Bone marrow (tissue), 2 donors: ENCODE measurements around the gene CAV3.

Source experiments
- DNase-seq, 2 donors: peaks; one replicate each; lab custom pipeline; 2025; lab: John Stamatoyannopoulos, UW

The CAV3 gene

GRCh38 chr3:8736436-8736835 lies 2.8 kb downstream of the CAV3 start:
- no peak for DNase-seq

DNA sequence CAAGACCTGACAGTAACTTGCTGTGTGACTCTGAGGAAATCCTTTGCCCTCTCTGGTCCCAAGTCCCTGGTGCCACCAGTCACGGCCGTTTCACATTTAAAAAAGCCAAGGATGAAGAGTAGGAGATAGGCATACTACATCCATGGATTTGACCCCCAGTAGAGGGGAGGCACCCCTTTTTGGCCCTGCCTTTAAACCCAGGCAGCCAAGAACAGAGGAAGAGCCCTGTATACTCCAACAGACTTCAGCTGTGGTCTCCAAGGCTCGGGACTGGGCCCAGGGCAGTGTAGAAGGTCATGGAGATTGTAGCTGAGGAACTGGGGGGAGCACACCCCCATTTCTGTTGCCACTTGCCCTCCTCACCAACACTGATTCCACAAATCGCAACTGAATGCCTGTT lies 3.7 kb downstream of the CAV3 start:
- DNase-seq, result no peak

- DNase-seq, result no peak
Measured at GRCh38 chr3:8737823-8738222, 4.2 kb downstream of the CAV3 start.

DNA sequence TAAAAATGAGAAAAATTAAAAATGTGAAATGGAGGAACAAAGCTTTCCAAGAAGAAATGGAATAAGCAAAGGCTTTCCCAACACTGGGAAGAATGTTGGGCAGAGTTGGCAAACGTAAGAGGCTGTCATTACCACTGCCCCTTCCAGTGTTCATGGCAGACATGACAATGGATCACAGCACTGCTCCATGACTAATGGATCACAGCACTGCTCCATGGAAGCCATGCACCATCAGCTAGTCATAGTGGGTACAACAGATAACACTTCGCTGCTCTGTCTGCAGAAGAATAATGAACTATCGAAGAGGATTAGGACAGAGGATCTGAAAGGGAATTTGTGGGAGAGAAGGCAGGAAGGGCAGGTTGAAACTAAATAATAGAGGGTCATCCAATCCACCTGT lies 5.0 kb downstream of the CAV3 start:
- DNase-seq, result no peak

GRCh38 chr3:8739757-8740504 lies 6.3 kb downstream of the CAV3 start:
- no peak for DNase-seq

DNA sequence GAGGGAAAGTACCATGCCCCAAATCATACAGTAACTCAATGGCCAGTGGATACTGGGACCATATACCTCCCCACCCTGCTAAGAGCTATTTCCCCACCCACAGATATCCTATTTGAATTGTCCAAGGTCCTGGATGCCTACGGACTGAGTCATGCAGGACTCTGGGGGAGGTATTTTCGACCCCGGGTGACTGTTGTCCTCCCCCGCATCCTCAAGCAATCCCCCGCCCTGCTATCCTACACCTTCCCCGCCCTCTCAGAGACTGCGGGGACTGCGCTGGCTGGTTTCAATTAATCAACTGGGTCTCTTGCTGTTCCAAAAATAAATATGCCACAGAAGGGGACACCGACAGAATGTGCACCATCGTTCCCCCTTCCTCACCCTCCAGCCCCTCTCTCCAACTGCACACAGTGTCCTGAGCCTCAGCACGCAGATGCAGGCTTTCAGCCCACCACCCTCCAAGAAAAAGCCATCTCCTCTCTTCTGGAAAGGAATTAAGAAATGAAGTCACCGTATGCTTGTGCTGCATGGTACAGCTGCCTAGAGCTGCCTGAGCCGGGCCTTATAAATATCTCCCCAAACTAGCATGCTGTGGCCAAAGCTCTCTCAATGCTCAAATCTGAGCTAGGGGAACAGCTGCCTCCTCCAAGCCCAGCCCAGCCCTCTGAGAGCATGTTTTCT lies 8.1 kb downstream of the CAV3 start:
- no peak for DNase-seq

DNA sequence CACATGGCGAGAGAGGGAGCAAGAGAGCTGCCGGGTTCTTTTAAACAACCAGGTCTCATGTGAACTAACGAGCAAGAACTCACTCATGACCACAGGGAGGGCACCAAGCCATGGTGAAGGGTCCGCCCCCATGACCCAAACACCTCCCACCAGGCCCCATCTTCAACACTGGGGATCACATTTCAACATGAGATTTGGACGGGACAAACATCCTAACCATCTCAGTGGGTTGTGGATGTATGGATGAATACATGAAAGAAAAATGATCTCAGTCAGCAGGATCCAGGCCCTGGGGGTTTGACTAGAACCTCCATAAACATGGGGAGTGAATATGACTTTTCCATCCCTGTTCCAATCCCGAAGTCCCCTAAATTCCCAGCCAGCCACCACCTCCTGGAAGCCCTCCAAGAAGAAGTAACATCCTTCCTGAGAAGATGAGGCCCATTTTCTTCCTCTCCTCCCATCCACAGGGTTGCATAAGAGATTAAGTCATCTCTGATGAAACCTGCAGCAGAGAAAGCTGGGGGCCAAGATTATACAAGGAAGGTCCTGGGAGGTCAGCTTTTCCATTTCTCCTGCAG lies 9.5 kb downstream of the CAV3 start:
- DNase-seq, result no peak

DNA sequence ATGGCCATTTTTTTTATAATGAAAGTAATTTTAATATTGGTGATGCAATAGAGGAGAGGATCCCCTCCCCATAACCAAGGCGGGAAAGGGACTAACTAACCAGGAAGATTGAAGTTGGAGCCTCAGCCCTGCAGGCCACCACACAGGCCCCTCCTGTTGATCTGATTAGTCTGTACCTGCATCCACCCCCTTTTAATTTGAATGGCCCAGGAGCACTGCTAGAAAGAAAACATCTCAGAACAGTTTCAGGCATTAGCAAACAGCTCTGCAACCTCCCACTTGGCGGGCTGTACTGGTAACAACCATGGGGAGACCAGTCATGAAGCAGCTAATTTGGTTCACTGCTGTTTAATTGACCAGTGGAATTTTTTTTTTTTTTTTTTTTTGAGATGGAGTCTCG lies 10.3 kb downstream of the CAV3 start:
- no peak for DNase-seq

DNA sequence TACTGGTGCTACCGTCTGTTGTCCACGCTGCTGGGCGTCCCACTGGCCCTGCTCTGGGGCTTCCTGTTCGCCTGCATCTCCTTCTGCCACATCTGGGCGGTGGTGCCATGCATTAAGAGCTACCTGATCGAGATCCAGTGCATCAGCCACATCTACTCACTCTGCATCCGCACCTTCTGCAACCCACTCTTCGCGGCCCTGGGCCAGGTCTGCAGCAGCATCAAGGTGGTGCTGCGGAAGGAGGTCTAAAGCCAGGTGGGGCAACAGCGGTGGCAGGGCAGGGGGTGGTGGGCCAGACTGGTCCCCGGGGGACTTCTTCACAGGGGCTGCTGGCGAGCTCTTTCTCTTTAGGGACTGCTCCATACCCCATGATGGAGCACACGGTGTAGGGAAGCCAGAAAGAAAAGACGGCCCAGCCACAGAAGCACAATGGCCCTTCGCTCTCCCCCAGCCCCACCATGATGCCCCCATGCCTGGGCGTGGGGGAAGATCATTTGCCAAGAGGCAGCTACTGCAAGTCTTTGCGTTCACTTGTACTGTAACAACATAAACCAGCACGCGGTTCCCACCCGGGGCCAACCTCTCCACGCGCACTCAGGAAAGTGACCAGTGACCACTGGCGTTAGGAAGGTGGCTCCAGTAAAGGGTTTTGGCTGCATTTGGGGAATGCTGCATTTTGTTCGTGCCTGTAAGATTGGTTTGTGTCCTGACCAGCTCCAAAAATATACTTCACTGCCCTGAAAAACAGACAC lies 12.2 kb downstream of the CAV3 start:
- DNase-seq, result no peak

- no peak for DNase-seq
Measured at GRCh38 chr3:8746780-8747345, 13.3 kb downstream of the CAV3 start.

GRCh38 chr3:8749316-8749715 lies 15.7 kb downstream of the CAV3 start:
- no peak for DNase-seq

DNA sequence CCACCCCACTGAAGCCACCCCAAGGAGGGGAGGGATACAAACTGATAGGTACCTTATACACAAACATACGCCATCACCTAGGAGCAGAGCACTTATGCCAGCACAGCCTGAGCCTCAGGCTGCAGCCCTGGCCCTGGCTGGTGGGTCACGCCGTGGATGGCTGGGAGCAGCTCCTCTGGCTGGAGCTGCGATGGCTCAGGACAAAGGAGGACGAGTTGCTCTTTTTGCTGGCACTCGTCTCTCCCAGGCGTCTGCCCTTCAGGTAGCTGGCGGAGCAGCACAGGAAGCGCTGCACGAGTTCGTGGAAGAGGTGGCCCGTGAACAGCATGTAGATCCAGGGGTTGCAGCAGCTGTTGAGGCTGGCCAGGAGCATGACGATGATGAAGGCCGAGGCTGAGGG lies 19.2 kb downstream of the CAV3 start:
- DNase-seq, result no peak

- DNase-seq, result no peak
Measured at GRCh38 chr3:8755097-8755496, 21.5 kb downstream of the CAV3 start.

- DNase-seq, result no peak
Measured at GRCh38 chr3:8755564-8756237, 22.1 kb downstream of the CAV3 start.

- DNase-seq, result no peak
Measured at GRCh38 chr3:8756671-8757070, 23.1 kb downstream of the CAV3 start.

- no peak for DNase-seq
Measured at GRCh38 chr3:8757551-8758518, 24.2 kb downstream of the CAV3 start.

- DNase-seq, result no peak
Measured at GRCh38 chr3:8759038-8759707, 25.6 kb downstream of the CAV3 start.

- DNase-seq, result no peak
Measured at GRCh38 chr3:8760091-8760490, 26.5 kb downstream of the CAV3 start.

GRCh38 chr3:8760506-8760905 lies 26.9 kb downstream of the CAV3 start:
- no peak for DNase-seq

DNA sequence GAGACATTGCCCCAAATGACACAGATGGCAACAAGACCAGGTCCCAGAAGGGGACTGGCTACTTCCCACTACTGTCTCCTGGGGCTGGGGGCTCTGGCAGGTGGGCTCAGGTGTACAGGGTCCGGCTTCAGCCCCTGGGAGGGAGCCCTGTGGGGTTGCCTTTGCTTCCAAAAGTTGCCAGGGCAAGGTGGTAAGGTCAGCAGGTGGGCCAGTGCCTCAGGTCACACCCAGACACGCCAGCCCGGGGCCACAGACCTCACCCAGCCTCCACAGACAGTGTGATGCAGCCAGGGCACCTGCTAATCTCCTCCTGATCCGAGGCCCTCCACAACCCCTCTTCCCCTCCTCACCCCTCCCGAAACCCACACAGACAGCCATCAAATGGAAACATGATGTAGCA lies 28.3 kb downstream of the CAV3 start:
- no peak for DNase-seq
